Medulla oblongata (tissue), 1 donor: ENCODE measurements around the gene NYAP1.
"Not testable (repeated sequence)": the region's sequence is repeated elsewhere in the genome, so short reads cannot be mapped to it uniquely, and the experiment has no call there.

Experiments
- DNase-seq: peaks from one replicate; pipeline ENCODE4 v3.0.0-alpha.2; 2015; ENCODE audit errors: extremely low spot score

NYAP1 gene

GRCh38 chr7:100483722-100484672 lies at the start of gene NYAP1:
Gene NYAP1, plus strand, starts transcription at chr7:100483927. Its CDS starts 1,385 bp downstream, at chr7:100485312.
- DNase-seq = no peak

- no peak for DNase-seq
Observed at GRCh38 chr7:100434297-100435144, 49.2 kb upstream of the NYAP1 start.

GRCh38 chr7:100435401-100436304 lies 48.1 kb upstream of the NYAP1 start:
- DNase-seq = no peak

GRCh38 chr7:100437150-100438100 lies 46.3 kb upstream of the NYAP1 start:
- DNase-seq = no peak

GRCh38 chr7:100438172-100438571 lies 45.6 kb upstream of the NYAP1 start:
- DNase-seq = no peak

- not testable (repeated sequence) for DNase-seq
Observed at GRCh38 chr7:100438731-100439130, 45.0 kb upstream of the NYAP1 start.

GRCh38 chr7:100439244-100439643 lies 44.5 kb upstream of the NYAP1 start:
- not testable (repeated sequence) for DNase-seq

- DNase-seq = no peak
Observed at GRCh38 chr7:100441641-100442535, 41.8 kb upstream of the NYAP1 start.

- no peak for DNase-seq
Observed at GRCh38 chr7:100443096-100443840, 40.5 kb upstream of the NYAP1 start.

GRCh38 chr7:100444311-100445278 lies 39.1 kb upstream of the NYAP1 start:
- DNase-seq = no peak

GRCh38 chr7:100446040-100446439 lies 37.7 kb upstream of the NYAP1 start:
- DNase-seq = no peak

GRCh38 chr7:100447363-100447762 lies 36.4 kb upstream of the NYAP1 start:
- not testable (repeated sequence) for DNase-seq

- DNase-seq = no peak
Observed at GRCh38 chr7:100449190-100449795, 34.4 kb upstream of the NYAP1 start.

GRCh38 chr7:100452513-100452912 lies 31.2 kb upstream of the NYAP1 start:
- no peak for DNase-seq

- not testable (repeated sequence) for DNase-seq
Observed at GRCh38 chr7:100453854-100454253, 29.9 kb upstream of the NYAP1 start.

- no peak for DNase-seq
Observed at GRCh38 chr7:100455206-100455605, 28.5 kb upstream of the NYAP1 start.

GRCh38 chr7:100456562-100456961 lies 27.2 kb upstream of the NYAP1 start:
- DNase-seq = no peak
